ENCODE data around the gene OR4E2. TPM values are rescaled to one million over a fixed set of nuclear protein-coding genes. Genes with fewer than 3 reads are reported as not detected.

The OR4E2 gene
- total RNA-seq, 1 donor = not detected

DNA sequence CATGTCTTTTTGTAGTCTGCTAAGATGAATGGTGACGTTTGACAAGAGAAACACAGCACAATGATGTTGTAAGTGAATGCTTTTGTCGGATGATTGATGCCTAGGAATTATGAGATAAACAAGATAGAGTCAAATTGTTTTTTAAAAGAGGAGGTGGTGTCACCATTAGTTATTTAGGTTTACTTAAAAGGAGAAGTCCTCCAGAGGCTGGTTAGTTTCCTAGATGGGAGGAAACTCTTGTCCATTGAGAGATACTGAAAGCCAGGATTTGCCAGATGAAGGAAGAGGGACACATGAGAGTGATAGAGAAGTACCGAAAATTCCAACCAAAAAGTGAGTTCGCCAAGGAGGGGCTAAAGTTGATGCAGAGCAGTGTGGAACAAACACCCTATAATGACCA lies 18.8 kb upstream of the OR4E2 start, which contains the start of gene OR10G2:
TSS of gene OR10G2 (minus strand) at position 101 of the 400 bp plus-strand sequence. CDS start at position 3, 98 bp downstream.
- no peak within 1 kb of the TSS for H3K4me3 ChIP-seq (ENCODE audit: low read depth, low read length)
- TF ChIP-seq, protein P1, sequence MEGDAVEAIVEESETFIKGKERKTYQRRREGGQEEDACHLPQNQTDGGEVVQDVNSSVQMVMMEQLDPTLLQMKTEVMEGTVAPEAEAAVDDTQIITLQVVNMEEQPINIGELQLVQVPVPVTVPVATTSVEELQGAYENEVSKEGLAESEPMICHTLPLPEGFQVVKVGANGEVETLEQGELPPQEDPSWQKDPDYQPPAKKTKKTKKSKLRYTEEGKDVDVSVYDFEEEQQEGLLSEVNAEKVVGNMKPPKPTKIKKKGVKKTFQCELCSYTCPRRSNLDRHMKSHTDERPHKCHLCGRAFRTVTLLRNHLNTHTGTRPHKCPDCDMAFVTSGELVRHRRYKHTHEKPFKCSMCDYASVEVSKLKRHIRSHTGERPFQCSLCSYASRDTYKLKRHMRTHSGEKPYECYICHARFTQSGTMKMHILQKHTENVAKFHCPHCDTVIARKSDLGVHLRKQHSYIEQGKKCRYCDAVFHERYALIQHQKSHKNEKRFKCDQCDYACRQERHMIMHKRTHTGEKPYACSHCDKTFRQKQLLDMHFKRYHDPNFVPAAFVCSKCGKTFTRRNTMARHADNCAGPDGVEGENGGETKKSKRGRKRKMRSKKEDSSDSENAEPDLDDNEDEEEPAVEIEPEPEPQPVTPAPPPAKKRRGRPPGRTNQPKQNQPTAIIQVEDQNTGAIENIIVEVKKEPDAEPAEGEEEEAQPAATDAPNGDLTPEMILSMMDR (IDR thresholded peaks at IDR 0.05; ENCODE audit: insufficient read depth, low read depth, low read length) = no peak
- no peak for DNase-seq (ENCODE audit: low read depth)

DNA sequence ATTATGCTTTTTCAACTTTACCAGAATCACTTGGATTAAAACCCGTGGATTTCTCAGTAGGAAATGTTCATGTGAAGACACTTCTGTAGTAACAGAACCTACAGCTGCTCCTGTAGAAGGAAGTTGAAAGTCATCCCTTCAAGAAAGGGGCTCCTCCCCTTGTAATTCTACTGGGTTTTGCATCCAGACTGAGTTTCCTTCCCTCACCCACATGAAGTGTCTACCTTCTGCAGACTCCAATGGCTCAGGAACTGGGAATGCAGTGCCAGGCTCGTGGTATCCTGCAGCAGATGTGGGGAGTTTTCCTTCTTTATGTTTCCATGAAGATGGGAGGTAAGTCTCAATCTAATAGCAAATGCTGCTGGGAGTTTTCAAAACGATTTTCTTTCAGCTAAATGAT lies 11.0 kb upstream of the OR4E2 start:
- H3K4me3 ChIP-seq (ENCODE audit: low read depth, low read length) = no peak overlapping the region
- TF ChIP-seq, protein P1 (IDR thresholded peaks at IDR 0.05; ENCODE audit: insufficient read depth, low read depth, low read length) = no peak

DNA sequence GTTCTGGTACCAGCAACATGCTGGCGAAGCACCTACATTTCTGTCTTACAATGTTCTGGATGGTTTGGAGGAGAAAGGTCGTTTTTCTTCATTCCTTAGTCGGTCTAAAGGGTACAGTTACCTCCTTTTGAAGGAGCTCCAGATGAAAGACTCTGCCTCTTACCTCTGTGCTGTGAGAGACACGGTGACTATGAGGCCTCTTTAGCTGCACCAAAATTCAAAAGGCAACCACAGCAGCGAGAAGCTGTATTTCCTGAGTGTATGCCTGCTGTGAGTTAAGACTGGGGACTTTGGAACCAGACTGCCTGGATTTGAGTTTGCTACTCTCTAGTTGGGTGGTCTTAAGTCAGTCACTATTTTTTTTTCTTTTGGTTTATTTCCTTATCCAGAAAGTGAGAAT lies 10.2 kb upstream of the OR4E2 start:
- H3K4me3 ChIP-seq (ENCODE audit: low read depth, low read length) = no peak overlapping the region
- TF ChIP-seq, protein P1 (IDR thresholded peaks at IDR 0.05; ENCODE audit: insufficient read depth, low read depth, low read length) = no peak
- no peak for DNase-seq (ENCODE audit: low read depth)

More for the DNA sequence above, 11.0 kb upstream of the OR4E2 start:
- no peak for DNase-seq (ENCODE audit: low read depth)

DNA sequence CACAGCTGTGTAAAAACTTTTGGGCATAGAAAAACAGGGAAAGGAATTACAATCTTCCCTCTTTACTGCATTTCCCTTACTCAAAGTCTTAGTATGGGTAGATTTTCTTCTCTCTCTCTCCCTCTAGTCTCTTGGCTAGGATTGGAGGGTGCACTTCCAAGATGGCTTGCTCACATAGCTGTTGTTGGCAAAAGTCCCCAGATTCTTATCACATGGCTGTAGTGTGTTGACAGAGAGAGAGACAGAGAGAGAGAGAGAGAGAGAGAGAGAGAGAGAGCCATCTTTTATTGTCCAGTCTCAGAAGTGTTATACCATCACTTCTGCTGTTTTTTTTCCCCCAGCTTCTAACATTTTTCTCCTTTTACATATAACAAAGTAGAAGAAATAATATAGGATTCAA lies 6.3 kb upstream of the OR4E2 start:
- TF ChIP-seq, protein P1 (IDR thresholded peaks at IDR 0.05; ENCODE audit: insufficient read depth, low read depth, low read length) = no peak
- DNase-seq (ENCODE audit: low read depth) = no peak

DNA sequence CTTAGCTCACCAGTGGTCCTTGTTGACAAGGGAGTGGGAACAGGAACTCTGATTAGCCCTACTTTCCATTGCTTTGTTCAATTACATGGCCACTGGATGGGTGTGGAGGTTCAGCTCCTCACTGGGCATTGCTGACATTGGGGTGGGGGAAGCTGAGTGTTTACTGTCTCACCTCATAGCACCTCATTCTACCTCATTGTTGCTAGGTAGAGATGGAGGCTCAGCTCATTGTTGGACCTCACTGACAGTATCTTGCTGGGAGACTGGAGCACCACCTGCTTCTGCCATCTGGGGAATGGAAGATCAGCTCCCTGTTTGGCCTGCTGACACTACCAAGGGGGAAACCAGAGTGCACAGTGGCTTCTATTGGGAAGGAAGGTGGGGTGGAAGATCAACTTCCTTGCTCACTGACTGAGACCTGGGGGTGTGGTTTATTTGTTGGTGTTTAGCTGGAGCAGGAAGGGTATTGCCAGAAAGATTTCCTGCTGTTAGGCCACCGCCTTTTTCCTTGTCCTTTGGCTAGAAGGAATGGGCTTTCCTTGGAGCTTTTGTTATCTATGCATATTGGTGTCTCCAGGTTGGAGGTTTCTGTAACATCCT lies 1.3 kb upstream of the OR4E2 start:
- TF ChIP-seq, protein P1 (IDR thresholded peaks at IDR 0.05; ENCODE audit: insufficient read depth, low read depth, low read length) = no peak
- H3K4me3 ChIP-seq (ENCODE audit: low read depth, low read length) = no peak overlapping the region
- DNase-seq (ENCODE audit: low read depth) = no peak

More for the DNA sequence above, 6.3 kb upstream of the OR4E2 start:
- H3K4me3 ChIP-seq (ENCODE audit: low read depth, low read length) = no peak overlapping the region

DNA sequence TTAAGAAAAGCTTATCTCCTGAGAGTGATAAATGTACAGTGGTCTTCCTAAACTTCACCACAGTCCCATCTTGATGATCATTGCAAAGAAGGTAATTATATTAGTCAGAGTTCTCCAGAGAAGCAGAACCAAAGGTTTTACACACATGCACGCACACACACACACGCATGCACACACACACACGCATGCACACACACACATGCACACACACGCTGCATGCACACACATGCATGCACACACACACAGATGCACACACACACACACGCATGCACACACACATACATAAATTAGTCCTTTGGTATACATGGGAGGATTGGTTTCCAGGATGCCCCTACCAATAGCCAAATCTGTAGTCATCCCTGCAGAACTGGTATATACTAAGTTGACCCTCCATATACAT lies 580 bp downstream of the OR4E2 start:
- TF ChIP-seq, protein P1 (IDR thresholded peaks at IDR 0.05; ENCODE audit: insufficient read depth, low read depth, low read length) = no peak
- no peak for DNase-seq (ENCODE audit: low read depth)
- H3K4me3 ChIP-seq (ENCODE audit: low read depth, low read length) = no peak overlapping the region

DNA sequence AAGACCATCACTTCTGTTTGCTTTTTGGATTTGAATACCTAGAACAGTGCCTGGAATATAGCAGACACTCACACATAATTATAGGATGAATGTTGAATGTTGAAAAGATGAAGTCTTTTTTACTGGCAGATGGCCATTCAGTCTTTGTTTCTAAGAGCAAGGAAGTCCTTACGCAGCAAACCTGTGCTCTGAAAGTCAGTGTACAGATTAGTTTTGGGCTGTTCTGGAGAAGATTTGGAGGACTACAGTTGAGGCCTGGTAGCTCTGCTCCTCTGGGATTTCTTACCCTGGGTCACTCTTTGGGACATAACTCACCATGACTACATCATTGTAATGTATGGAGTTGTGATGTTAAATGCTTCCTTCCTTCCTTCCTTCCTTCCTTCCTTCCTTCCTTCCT lies 3.3 kb downstream of the OR4E2 start:
- DNase-seq (ENCODE audit: low read depth) = no peak
- TF ChIP-seq, protein P1 (IDR thresholded peaks at IDR 0.05; ENCODE audit: insufficient read depth, low read depth, low read length) = no peak
- H3K4me3 ChIP-seq (ENCODE audit: low read depth, low read length) = no peak overlapping the region

All from fibroblast of villous mesenchyme (primary cell).